DND-41 (cell line): Measurements from ENCODE around the gene APBB2.

ENCODE experiments used
- EZH2 ChIP-seq: IDR thresholded peaks from 3 replicates; pipeline ENCODE4 v1.6.1; 2012; ENCODE audit warnings: borderline replicate concordance, low read depth, mild to moderate bottlenecking, moderate library complexity, low read length, inconsistent platforms; ENCODE audit not compliant: severe bottlenecking
- TF ChIP-seq, protein P1 (sequence below): IDR thresholded peaks from 2 replicates; pipeline ENCODE4 v1.5.1; 2012; ENCODE audit warnings: borderline replicate concordance, low read length, moderate library complexity, mild to moderate bottlenecking; ENCODE audit not compliant: poor library complexity, severe bottlenecking; ENCODE audit errors: extremely low read depth

GRCh38 chr4:40967550-40967949, 246.8 kb downstream of the APBB2 start:
- TF ChIP-seq, protein P1, sequence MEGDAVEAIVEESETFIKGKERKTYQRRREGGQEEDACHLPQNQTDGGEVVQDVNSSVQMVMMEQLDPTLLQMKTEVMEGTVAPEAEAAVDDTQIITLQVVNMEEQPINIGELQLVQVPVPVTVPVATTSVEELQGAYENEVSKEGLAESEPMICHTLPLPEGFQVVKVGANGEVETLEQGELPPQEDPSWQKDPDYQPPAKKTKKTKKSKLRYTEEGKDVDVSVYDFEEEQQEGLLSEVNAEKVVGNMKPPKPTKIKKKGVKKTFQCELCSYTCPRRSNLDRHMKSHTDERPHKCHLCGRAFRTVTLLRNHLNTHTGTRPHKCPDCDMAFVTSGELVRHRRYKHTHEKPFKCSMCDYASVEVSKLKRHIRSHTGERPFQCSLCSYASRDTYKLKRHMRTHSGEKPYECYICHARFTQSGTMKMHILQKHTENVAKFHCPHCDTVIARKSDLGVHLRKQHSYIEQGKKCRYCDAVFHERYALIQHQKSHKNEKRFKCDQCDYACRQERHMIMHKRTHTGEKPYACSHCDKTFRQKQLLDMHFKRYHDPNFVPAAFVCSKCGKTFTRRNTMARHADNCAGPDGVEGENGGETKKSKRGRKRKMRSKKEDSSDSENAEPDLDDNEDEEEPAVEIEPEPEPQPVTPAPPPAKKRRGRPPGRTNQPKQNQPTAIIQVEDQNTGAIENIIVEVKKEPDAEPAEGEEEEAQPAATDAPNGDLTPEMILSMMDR, result no peak
- no peak for TF ChIP-seq EZH2
